Measurements from ENCODE around the gene GSTO2.

GRCh38 chr10:104311184-104311720, 42.3 kb downstream of the GSTO2 start:
- TF ChIP-seq, protein P1, sequence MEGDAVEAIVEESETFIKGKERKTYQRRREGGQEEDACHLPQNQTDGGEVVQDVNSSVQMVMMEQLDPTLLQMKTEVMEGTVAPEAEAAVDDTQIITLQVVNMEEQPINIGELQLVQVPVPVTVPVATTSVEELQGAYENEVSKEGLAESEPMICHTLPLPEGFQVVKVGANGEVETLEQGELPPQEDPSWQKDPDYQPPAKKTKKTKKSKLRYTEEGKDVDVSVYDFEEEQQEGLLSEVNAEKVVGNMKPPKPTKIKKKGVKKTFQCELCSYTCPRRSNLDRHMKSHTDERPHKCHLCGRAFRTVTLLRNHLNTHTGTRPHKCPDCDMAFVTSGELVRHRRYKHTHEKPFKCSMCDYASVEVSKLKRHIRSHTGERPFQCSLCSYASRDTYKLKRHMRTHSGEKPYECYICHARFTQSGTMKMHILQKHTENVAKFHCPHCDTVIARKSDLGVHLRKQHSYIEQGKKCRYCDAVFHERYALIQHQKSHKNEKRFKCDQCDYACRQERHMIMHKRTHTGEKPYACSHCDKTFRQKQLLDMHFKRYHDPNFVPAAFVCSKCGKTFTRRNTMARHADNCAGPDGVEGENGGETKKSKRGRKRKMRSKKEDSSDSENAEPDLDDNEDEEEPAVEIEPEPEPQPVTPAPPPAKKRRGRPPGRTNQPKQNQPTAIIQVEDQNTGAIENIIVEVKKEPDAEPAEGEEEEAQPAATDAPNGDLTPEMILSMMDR (IDR thresholded peaks at IDR 0.05; ENCODE audit: borderline replicate concordance, extremely low read depth, low read length, poor library complexity, severe bottlenecking) = no peak
- no peak for TF ChIP-seq EZH2 (IDR thresholded peaks at IDR 0.05; ENCODE audit: borderline replicate concordance, low read depth, low read length, severe bottlenecking)
